ENCODE measurements around the gene HMGCR. TPM values are rescaled to one million over a fixed set of nuclear protein-coding genes. Genes with fewer than 3 reads are reported as not detected.

The HMGCR gene
- total RNA-seq, 1 experiment from 2014 or later = 178 TPM

DNA sequence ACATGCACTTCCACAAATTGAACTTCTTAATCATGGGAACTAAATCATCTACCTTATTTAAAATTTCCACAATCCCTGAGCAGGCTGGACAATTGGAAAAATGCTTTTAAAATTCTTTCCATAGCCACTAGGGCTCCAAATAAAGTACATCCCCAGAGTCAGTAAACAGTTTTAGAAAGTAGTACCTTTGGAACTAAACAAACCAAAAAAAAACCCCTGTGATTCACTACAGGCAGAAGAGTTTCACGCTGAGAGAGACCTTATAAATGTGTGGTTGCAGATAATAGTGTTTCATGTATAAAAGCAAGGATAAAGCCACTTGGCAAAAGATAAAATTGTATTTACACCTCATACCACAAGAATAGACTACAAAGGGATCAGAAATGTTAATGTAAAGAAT is 11.8 kb upstream of the HMGCR start:
- no CpG with 5 or more reads among the region's 1 CpG for WGBS (ENCODE audit: extremely low coverage, insufficient read length, low lambda C conversion rate)
- no peak overlapping the region for H3K18ac ChIP-seq (ENCODE audit: insufficient read length, low read depth, low read length)
- H3K4ac ChIP-seq (ENCODE audit: low read depth, low read length) = no peak overlapping the region
- no peak overlapping the region for H3K4me3 Mint-ChIP-seq
- no peak overlapping the region for H4K91ac ChIP-seq (ENCODE audit: insufficient read length, low read depth, low read length)
- no peak overlapping the region for H2BK120ac ChIP-seq (ENCODE audit: low read depth, low read length, poor library complexity, severe bottlenecking)
- H2AFZ ChIP-seq (ENCODE audit: low read length) = no peak overlapping the region
- H2BK15ac ChIP-seq (ENCODE audit: low read depth, low read length) = no peak overlapping the region
- no peaks in the 10 kb centered on the region for H3K23me2 ChIP-seq (ENCODE audit: insufficient read length, low read depth, low read length, poor library complexity, severe bottlenecking)
- H3K4me1 Mint-ChIP-seq = peaks cover 27 to 37% of the 10 kb centered on the region in 2 experiments
- H3K27ac Mint-ChIP-seq = no peak overlapping the region
- H3K9me3 Mint-ChIP-seq = peaks cover 0 to 3% of the 10 kb centered on the region in 2 experiments; a peak in 1 of 5 replicates
- no peak overlapping the region for H3K14ac ChIP-seq (ENCODE audit: insufficient read depth, low read length)
- H3K36me3 Mint-ChIP-seq (ENCODE audit: insufficient read depth in 1 of 3, low read depth in 3 of 3) = peaks cover 0 to 2% (median 0%) of the 10 kb centered on the region in 3 experiments; a peak in 1 of 7 replicates
- H3K27ac ChIP-seq (ENCODE audit: insufficient read length, low read depth, low read length) = no peak overlapping the region
- no peak overlapping the region for H4K8ac ChIP-seq (replicated peaks; ENCODE audit: insufficient read length, low read depth, low read length)
- no peak overlapping the region for H4K5ac ChIP-seq (ENCODE audit: insufficient read length, low read depth, low read length)
- H3K79me2 ChIP-seq (ENCODE audit: insufficient read depth, low read length) = no peaks in the 10 kb centered on the region
- no peak for TF ChIP-seq CTCF (conservative IDR thresholded peaks at IDR 0.05)
- H3K56ac ChIP-seq (ENCODE audit: insufficient read length, low read depth, low read length) = no peak overlapping the region
- H3K4me2 ChIP-seq (ENCODE audit: insufficient read depth, insufficient read length, low read length) = no peak overlapping the region
- H3K27me3 Mint-ChIP-seq (ENCODE audit: low read depth) = no peaks in the 10 kb centered on the region
- peaks cover 10% of the 10 kb centered on the region for H3K4me1 ChIP-seq (ENCODE audit: insufficient read depth, low read length)
- H4K20me1 ChIP-seq (ENCODE audit: control insufficient read depth, insufficient read depth, insufficient read length) = no peaks in the 10 kb centered on the region
- H3K23ac ChIP-seq (ENCODE audit: insufficient read length, low read depth, low read length) = no peak overlapping the region
- no peak overlapping the region for H2BK5ac ChIP-seq (ENCODE audit: insufficient read length, low read length)
- no peak overlapping the region for H3T11ph ChIP-seq (ENCODE audit: low read length)
- H2AK5ac ChIP-seq (ENCODE audit: insufficient read length, low read length) = no peak overlapping the region
- DNase-seq = no peak
- H2BK20ac ChIP-seq (ENCODE audit: low read depth, low read length, poor library complexity, severe bottlenecking) = no peak overlapping the region
- no peaks in the 10 kb centered on the region; the same call in 1 of the 2 replicates for H3K27me3 ChIP-seq (ENCODE audit: insufficient read depth, low read length)
- H3K79me1 ChIP-seq (ENCODE audit: insufficient read depth, low read depth, low read length, poor library complexity, severe bottlenecking) = no peaks in the 10 kb centered on the region
- no peak overlapping the region for H3K9ac ChIP-seq (ENCODE audit: extremely low read depth, insufficient read length, low read length)
- H2BK12ac ChIP-seq (ENCODE audit: insufficient read length, low read depth, low read length) = no peak overlapping the region
- no peaks in the 10 kb centered on the region for H3K9me3 ChIP-seq (ENCODE audit: control insufficient read depth, low read depth, low read length)
